Measurements from ENCODE around the gene S1PR4. TPM values are rescaled to one million over a fixed set of nuclear protein-coding genes. Genes with fewer than 3 reads are reported as not detected.

S1PR4 gene
- total and polyA plus RNA-seq, 9 of the 15 experiments (the other 6 are each of a cell fraction or from before 2014, with no cell fraction given), result 0.27 TPM; not detected in 8

GRCh38 chr19:3224346-3225168, 46.0 kb downstream of the S1PR4 start, which contains the start of gene CELF5 (continued):
- TF ChIP-seq ZBTB11 (CRISPR knock-in tag; IDR thresholded peaks at IDR 0.05) (no peak), KAT8 (IDR thresholded peaks at IDR 0.05; ENCODE audit: low read depth) (no peak), IRF2 (CRISPR knock-in tag; IDR thresholded peaks at IDR 0.05) (no peak), ADNP (tag; IDR thresholded peaks at IDR 0.05) (0 out of 2 replicates have a peak, but pooled peaks have one; percentile 29), RB1 (IDR thresholded peaks at IDR 0.05; ENCODE audit: low read depth) (peak; percentile 59; the same call in 1 of the 2 replicates), E2F6 (IDR thresholded peaks at IDR 0.05; ENCODE audit: borderline replicate concordance in 1 of 2, extremely low read depth in 1 of 2, insufficient read depth in 1 of 2, insufficient read length in 1 of 2, low read depth in 1 of 2, low read length in 1 of 2, poor library complexity in 1 of 2, severe bottlenecking in 1 of 2) (peak in 1 of 2 experiments; percentile 56), ZBTB43 (CRISPR knock-in tag; IDR thresholded peaks at IDR 0.05) (no peak), TGIF2 (CRISPR knock-in tag; IDR thresholded peaks at IDR 0.05) (no peak), ETV6 (IDR thresholded peaks at IDR 0.05; ENCODE audit: borderline replicate concordance in 1 of 2, low read depth in 2 of 2, low read length in 1 of 2) (no peak), ETV6 (CRISPR knock-in tag; IDR thresholded peaks at IDR 0.05; ENCODE audit: borderline replicate concordance) (no peak), DIDO1 (tag; IDR thresholded peaks at IDR 0.05; ENCODE audit: low read depth) (no peak), NCOA6 (IDR thresholded peaks at IDR 0.05) (no peak), ARID4B (CRISPR knock-in tag; IDR thresholded peaks at IDR 0.05) (no peak), PPARD (CRISPR knock-in tag; IDR thresholded peaks at IDR 0.05) (no peak), ZNF23 (CRISPR knock-in tag; IDR thresholded peaks at IDR 0.05) (no peak)

Data from K562 (cell line).